ENCODE results near the gene PARD3. TPM values are rescaled to one million over a fixed set of nuclear protein-coding genes. Genes with fewer than 3 reads are reported as not detected.

The PARD3 gene
- total RNA-seq, 1 donor from 2014 or later: 34.1 TPM

DNA sequence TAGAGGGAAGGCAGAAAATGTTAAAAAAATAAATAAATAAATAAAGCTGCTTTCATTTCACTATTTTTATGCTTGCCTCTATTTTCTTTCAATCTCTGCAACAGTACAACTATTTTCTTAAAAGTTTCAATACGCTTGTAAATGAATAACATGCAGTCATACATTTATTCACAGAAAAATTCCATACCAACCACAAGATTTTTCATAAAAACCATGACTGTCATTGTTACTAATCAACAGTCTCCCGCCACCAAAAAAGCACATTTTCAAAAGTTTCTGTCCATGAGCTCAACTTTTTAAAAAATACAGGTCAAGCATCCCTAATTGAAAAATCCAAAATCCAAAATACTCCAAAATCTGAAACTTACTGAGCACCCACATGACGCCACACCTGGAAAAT lies 5.3 kb downstream of the PARD3 start:
- ATAC-seq (no peak), DNase-seq (no peak)
- Histone ChIP-seq H3K27ac (peak overlapping the region; percentile 37), H3K4me3 (no peak overlapping the region), H3K9me3 (no peaks in the 10 kb centered on the region), H3K36me3 (no peaks in the 10 kb centered on the region), H3K4me1 (peaks cover 36% of the 10 kb centered on the region), H3K27me3 (ENCODE audit: low read depth) (peaks cover 3% of the 10 kb centered on the region)
- TF ChIP-seq, protein P1, sequence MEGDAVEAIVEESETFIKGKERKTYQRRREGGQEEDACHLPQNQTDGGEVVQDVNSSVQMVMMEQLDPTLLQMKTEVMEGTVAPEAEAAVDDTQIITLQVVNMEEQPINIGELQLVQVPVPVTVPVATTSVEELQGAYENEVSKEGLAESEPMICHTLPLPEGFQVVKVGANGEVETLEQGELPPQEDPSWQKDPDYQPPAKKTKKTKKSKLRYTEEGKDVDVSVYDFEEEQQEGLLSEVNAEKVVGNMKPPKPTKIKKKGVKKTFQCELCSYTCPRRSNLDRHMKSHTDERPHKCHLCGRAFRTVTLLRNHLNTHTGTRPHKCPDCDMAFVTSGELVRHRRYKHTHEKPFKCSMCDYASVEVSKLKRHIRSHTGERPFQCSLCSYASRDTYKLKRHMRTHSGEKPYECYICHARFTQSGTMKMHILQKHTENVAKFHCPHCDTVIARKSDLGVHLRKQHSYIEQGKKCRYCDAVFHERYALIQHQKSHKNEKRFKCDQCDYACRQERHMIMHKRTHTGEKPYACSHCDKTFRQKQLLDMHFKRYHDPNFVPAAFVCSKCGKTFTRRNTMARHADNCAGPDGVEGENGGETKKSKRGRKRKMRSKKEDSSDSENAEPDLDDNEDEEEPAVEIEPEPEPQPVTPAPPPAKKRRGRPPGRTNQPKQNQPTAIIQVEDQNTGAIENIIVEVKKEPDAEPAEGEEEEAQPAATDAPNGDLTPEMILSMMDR (IDR thresholded peaks at IDR 0.05): no peak
- intact Hi-C loops (cut with DNase I): no loop called here

DNA sequence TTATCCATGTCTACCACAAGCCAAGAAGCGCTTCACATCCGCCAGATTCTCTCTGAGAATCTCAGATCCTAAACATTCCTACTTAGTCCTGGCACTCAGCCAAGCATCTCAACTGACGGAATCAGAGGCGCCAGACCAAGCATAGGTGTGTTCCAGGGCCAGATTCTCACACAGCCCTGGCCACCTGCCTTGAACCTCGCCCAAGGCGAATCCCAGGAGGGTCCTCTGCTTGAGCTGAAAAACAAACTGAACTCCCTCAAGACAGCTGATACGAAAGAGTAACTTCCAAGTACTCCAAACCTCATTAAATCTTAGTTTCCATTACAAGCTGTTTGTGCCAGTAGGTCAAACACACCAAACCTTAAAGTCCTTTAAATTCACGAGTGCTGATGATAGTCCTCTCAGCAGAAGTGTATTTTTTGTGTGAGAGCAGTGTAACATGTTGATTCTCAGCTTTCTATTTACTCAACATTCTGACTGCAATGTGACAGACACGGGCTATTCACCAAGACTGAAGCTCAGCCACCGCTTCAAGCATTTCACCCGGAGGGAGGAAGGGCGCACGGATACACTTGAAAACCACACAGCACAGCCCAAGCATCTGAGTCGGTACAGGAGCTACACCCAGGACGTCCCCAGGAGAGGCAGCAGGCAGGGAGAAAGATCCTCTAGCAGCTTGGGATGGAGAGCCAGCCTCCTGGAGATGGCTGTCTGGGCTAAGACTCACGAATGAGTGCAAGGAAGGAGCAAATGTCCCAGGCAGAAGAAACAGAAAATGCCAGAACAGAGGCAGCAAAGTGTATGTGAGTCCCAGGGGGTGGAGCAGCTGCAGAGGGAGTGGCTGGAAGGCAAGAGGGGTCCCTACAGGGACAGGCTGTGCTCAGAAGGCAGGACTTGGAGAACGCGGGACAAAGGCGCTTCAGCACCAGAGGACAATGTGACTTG lies 6.0 kb downstream of the PARD3 start:
- Histone ChIP-seq H3K36me3 (no peaks in the 10 kb centered on the region), H3K4me3 (peak overlapping the region; percentile 31), H3K4me1 (peaks cover 36% of the 10 kb centered on the region), H3K27me3 (ENCODE audit: low read depth) (peaks cover 3% of the 10 kb centered on the region), H3K9me3 (no peaks in the 10 kb centered on the region), H3K27ac (peak overlapping the region; percentile 37)
- DNase-seq (peak; percentile 66), ATAC-seq (peak; percentile 83 to 87)
- TF ChIP-seq, protein P1 (IDR thresholded peaks at IDR 0.05): no peak
- intact Hi-C loops (cut with DNase I): no loop called here

- TF ChIP-seq, protein P1 (IDR thresholded peaks at IDR 0.05): no peak
- intact Hi-C loops (cut with DNase I): no loop called here
- DNase-seq (no peak), ATAC-seq (no peak)
- Histone ChIP-seq H3K36me3 (no peaks in the 10 kb centered on the region), H3K27ac (peak overlapping the region; percentile 37), H3K4me3 (no peak overlapping the region), H3K4me1 (peaks cover 36% of the 10 kb centered on the region), H3K27me3 (ENCODE audit: low read depth) (no peaks in the 10 kb centered on the region), H3K9me3 (no peaks in the 10 kb centered on the region)
Measured at GRCh38 chr10:34808336-34808735, 6.8 kb downstream of the PARD3 start.

DNA sequence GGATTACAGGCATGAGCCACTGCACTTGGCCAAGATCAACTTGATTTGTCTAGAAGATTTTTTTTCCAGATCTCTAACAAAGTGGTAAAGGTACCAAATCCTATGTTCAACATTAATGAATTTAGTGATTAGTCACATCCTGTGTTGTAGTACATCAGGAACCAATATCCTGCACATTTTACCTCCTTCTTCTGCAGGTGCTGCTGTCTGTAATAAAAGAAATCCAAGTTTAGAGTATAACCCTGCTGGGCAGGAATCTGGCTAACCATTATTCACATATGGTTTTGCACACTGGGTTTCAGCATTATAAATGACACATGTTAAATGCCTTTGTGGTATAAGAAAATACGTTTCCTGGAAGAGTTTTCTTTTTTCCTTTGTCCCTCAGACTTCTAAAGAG lies 10.8 kb downstream of the PARD3 start:
- H3K9me3 ChIP-seq: no peaks in the 10 kb centered on the region
- no peak overlapping the region for H3K27ac ChIP-seq
- H3K4me3 ChIP-seq: no peak overlapping the region
- intact Hi-C loops (cut with DNase I): no loop called here
- ATAC-seq (no peak), DNase-seq (no peak)
- H3K27me3 ChIP-seq (ENCODE audit: low read depth): no peaks in the 10 kb centered on the region
- H3K36me3 ChIP-seq: peaks cover 3% of the 10 kb centered on the region
- H3K4me1 ChIP-seq: peaks cover 33% of the 10 kb centered on the region
- TF ChIP-seq, protein P1 (IDR thresholded peaks at IDR 0.05): no peak

DNA sequence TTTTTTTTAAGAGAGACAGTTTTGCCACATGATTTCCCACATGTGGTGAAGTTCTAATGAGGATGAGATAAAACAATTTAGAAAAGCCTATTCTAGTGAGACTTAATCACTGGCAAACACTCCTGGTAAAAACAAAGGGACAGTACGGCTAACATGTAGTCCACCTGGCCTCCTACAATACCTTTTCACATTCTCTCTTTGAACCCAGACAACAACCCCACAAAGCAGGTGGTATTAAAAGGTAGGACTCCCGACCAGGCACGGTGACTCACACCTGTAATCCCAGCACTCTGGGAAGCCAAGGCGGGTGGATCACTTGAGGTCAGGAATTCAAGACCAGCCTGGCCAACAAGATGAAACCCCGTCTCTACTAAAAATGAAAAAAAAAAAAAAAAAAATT lies 12.4 kb downstream of the PARD3 start:
- no peak for DNase-seq
- Histone ChIP-seq H3K4me3 (no peak overlapping the region), H3K27me3 (ENCODE audit: low read depth) (no peaks in the 10 kb centered on the region), H3K36me3 (peaks cover 4% of the 10 kb centered on the region), H3K27ac (no peak overlapping the region), H3K4me1 (peaks cover 17% of the 10 kb centered on the region), H3K9me3 (no peaks in the 10 kb centered on the region)
- intact Hi-C loops (cut with DNase I): no loop called here
- TF ChIP-seq, protein P1 (IDR thresholded peaks at IDR 0.05): no peak
- no peak for ATAC-seq

Data from lower lobe of right lung (tissue), 2 donors.